ENCODE measurements around the gene PRSS50.
"Not testable (repeated sequence)": the region's sequence is repeated elsewhere in the genome, so short reads cannot be mapped to it uniquely, and the experiment has no call there.

PRSS50 gene

GRCh38 chr3:46717447-46718231 is at the start of gene PRSS50:
Gene PRSS50 (minus strand): TSS chr3:46717869. CDS start chr3:46717824, 45 bp downstream.
- FAIRE-seq = no peak

DNA sequence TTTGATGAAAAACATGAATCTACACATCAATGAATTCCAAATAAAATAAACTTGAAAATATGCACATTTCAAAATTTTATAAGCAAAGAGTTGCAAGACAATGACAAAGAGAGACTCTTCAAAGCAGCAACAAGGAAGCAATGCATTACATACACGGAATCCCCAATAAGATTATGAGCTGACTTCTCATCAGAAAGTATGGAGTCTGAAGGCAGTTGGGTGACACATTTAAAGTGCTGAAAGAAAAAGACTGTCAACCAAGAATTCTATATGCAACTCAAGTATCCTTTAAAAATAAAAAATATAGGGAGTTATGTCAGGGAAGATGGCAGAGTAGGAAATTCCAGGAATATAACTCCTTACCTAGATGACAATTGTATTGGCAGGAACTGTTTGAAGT is 46.5 kb upstream of the PRSS50 start:
- FAIRE-seq = no peak

DNA sequence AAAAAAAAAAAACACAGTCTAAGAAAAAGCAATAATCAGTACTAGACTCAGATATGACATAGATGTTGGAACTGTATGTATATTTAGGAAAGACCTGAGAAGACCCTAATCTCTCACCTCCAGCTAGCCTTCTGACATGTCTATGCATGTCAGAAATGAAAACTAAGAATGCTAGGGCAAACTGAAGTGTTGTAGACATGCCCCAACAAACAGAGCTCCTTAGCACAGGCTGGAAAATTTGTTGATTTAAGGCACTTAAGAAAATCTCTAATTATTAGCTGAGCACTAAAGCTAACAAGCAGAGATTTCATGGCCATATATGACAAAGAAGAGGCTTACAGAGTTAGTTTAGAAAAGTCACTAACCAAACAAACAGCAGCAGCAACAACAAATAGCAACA is 45.5 kb upstream of the PRSS50 start:
- no peak for FAIRE-seq

GRCh38 chr3:46759239-46760167 is 41.8 kb upstream of the PRSS50 start:
- FAIRE-seq = no peak

DNA sequence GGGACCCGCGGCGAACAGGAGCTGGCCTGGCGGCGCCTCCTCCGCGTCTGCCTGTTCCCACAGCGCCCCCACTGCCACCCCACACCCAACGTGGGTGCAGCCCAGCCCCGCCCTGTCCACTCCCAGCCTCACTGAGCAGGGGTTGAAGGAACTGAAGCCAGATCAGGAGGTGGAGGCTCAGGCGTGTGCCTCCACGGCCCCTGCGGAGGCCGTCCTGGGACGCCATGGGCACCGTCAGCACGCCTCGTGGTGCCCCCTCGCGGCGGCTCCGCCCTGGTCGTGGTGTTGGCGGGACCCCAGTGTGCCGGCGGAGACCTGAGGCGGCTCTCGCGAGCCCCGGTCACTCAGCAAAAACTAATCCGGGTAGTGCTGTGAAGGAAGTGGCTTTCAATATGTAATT is 39.0 kb upstream of the PRSS50 start:
- no peak for FAIRE-seq

GRCh38 chr3:46755646-46756045 is 38.0 kb upstream of the PRSS50 start:
- FAIRE-seq = no peak

DNA sequence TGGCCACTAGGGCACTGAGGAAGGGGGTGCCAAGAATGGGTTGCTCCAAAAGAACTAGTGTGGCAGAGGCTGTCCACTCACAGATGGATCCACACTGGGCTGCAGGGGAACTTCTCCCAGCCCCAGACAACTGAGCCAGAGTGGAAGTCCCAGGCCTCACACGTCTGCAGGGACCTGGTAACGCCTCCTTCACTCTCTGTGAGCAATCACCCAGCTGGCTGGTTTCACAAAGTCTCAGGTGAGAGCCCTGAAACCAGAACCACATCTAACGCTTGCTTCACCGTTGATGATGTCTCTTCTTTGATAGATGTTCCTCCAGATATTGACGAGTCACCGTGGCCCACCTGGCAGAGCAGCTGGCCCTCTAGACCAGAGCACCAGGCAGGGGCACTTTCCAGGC is 35.5 kb upstream of the PRSS50 start:
- FAIRE-seq = not testable (repeated sequence)

GRCh38 chr3:46750555-46751038 is 32.9 kb upstream of the PRSS50 start:
- FAIRE-seq = no peak

GRCh38 chr3:46749129-46749528 is 31.5 kb upstream of the PRSS50 start:
- FAIRE-seq = no peak

DNA sequence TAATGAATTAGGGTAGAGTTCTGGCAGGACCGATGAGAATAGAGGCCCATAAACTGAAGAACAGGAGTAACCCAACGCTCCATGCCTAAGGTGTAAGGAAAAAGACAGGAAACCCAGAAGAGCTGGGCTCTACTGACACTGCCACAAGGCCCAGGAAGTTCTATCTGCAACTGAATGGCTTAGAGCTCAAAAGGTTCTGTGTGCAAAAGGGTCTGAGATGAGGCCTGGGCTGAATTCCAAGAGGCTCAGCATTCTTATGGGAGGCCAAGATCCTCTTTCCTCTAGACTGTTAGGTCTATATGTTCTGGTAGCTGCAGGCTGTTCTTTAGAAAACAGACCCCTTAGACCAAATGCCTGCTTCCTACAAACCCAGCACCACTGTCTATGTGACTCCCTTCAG is 30.5 kb upstream of the PRSS50 start:
- no peak for FAIRE-seq

DNA sequence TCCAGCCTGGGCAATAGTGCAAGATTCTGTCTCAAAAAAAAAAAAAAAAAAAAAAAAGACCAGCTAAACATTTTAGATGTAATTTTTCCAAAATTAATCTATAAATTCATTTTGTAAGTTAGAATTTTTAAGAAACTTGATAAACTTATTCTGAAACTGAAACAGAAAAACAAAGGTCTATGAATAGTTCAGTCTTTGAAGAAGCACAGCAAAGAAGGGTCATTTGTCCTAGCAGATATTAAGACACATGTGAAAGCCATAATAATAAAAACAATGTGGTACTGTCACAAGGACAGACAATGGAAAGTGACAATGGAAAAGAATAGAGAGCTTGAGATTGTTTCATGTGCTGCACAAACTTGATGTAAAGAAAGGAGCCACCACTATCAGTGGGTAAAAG is 29.0 kb upstream of the PRSS50 start:
- peak; percentile 14 for FAIRE-seq

DNA sequence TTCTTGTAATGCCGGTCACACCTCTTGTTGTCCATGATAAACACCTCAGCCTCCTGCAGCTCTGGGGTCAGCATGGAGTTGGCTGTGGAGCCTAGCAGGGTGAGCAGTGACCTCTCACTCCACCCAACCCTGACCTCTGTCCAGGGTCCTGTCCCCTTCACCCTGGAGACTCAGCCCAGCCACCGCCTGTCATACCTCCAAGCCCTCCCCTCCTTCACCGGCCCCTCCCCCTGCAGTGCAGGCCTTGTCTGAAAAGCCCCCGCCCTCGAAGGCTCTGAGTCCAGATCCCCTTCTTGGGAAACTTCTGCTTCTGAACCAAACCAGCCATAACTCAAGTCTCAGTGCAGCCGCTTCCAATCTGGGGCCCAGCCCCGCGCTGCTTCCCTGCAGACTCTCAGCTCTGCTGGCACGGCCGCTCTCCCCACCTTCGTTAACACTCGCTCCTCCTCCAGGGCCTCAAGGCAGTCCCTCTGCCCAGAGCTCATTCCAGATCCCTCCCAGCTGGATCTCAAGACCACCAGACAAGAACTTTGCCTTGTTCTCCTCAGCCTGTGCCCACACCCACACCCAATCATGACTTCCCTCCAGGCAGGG is 25.4 kb upstream of the PRSS50 start:
- no peak for FAIRE-seq

DNA sequence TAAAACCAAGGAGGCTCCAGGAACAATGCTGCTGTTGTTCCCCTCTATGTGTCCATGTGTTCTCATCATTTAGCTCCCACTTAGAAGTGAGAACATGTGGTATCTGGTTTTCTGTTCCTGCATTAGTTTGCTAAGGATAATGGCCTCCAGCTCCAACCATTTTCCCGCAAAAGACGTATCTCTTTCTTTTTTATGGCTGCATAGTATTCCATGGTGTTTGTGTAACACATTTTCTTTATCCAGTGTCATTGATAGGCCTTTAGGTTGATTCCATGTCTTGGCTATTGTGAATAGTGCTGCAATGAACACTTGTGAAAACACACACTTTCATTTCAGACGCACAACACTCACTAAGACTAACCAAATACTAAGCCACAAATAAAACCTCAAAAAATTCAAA is 21.9 kb upstream of the PRSS50 start:
- FAIRE-seq = not testable (repeated sequence)

GRCh38 chr3:46737329-46737731 is 19.7 kb upstream of the PRSS50 start:
- no peak for FAIRE-seq

DNA sequence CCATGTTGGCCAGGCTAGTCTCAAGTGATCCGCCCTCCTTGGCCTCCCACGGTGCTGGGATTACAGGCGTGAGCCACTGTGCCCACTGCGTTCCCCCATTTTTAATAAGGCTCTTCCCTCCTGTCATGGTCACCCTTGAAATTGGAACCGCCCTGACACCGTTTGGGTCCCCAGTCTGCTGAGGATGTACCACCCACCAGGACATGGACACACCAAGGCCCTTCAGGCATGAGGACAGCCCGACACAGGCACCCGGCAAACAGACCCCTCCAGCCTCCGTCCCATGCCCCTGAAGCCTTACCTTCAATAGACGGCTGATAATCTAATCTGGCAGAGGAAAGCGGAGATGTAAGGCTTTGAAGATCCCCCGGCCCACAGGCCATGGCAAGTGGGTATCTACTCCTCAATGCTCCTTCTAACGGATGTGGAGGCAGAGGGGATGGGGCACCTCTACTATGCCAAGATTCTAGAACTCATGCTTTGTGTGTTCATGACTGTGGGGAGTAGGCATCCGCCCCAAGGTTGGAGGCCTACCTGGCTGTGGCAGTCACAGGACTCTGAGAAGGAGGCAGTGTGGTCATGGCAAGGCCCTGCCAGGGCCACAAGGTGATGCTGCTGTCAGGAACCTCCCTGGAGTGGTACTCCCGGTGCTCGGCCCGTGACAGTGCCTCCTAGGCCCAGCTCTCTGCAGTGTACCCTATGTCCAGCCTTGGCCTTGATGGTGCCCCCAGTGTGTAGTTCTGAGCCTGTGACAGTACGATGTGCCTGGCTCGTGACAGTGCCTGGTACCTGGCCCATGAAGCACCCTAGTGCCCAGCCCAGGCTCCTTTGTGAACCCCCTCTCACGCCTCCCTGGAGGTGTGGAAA is 18.6 kb upstream of the PRSS50 start:
- no peak for FAIRE-seq

DNA sequence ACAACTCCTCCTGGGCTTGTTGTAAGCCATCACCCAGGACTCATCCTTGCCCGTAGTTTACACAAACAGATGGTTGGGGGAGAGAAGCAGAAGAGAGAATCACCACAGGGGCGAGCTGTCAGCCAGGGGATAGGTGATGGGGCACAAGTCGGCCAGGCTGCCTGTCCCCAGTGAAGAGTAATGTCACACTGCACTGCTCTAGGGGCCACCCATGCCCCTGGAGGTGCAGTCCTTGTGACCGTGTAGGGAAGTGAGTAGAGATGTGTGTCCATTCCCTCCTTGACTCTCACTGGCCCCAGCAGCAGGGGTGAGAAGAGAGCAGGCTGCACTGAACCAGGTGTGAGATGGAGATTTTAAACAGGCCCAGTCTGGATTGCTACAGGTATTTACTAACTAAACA is 17.1 kb upstream of the PRSS50 start:
- FAIRE-seq = no peak

- FAIRE-seq = no peak
Measured at GRCh38 chr3:46733026-46733800, 15.5 kb upstream of the PRSS50 start.

- no peak for FAIRE-seq
Measured at GRCh38 chr3:46731795-46732194, 14.1 kb upstream of the PRSS50 start.

GRCh38 chr3:46730819-46731218 is 13.2 kb upstream of the PRSS50 start:
- no peak for FAIRE-seq

DNA sequence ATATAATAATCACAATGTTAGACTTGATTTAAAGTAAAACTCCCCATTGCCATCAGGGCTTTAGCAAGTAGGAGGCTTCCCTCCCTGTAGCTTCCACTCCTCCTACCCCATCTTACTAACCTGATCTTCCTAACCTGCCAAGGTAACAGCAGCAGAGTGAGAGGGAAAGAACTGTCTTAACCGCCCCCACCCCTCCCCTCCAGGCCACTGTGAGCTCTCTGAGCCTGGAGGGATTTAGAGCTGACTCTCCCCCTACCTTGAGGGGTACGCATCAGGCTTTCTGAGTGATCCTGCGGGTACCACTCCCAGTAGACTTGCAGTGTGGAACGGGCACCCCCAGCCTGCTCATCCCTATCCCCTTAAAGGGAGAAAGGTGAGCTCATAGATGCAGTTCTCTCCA is 11.4 kb upstream of the PRSS50 start:
- no peak for FAIRE-seq

DNA sequence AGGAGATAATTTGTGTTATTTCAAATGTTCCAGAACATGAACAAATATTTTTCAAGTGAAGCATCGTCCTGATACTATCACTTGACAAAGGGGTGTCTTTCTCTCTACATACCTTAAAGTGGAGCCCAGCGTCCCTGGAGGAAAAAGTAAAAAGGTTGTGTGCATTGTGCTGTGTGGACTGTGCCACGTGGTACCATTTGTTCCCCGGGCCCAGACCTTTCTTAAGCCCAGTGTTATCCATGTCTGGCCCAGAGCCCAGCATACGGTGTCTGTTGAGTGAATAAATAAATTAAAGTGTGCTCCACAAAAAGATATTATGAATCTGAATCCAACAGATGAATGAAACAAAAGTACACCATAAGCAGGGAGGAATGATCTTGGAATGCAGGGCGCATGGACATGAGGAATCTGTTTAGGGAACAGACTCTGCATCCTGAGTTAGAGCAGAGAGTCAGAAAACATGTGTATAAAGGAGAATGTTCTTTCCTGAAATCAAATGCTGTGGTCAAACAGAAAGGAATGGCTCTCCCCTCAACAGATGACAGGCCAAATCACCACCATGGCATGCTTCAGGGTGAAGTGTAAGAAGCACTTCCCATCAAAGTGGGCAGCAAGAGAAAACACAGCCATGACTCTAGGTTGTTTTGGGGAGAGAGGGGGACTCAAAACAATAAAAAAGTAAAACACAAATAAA is 8.1 kb upstream of the PRSS50 start:
- no peak for FAIRE-seq
